ENCODE measurements around the gene VEGFB. TPM values are rescaled to one million over a fixed set of nuclear protein-coding genes. Genes with fewer than 3 reads are reported as not detected.

VEGFB gene
- total and polyA plus RNA-seq, 2 of the 4 experiments (the other 2 are of a cell fraction), result 3.0 to 25.1 TPM

DNA sequence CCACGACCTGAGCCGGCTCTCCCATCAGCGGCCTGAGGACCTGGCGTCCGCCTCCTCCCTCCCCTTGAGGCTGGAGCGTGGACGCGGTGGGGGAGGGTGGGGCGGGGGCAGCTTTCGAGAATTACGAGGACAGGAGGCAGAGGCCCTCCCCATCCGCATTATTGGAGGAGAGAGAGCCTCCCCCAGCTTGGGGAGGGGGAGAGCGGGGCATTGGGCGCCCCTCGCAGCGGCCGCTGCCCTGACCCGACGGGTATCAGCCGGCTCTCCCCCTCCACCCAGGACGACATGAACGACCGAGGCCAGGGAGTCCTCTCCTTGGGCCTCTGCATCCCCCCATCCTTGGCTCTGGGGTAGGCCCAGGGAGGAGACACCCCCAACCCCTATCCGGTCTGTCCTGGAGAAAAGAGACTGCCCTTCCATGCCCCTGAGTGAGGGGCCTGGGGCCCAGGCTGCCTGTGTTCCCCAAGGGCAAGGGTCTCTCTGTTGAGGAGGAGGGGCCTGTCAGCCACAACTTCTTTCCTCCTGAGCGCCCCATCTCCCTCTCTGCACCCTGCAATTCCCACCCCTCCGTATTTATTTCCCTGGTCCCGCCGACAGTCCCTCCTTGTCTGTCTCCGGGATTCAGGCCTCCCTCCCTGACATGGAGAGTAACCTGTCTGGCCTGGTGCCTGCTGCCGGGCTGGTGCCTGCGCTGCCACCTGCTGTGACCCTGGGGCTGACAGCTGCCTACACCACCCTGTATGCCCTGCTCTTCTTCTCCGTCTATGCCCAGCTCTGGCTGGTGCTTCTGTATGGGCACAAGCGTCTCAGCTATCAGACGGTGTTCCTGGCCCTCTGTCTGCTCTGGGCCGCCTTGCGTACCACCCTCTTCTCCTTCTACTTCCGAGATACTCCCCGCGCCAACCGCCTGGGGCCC is 51.8 kb downstream of the VEGFB start:
- Histone ChIP-seq H3K27ac (ENCODE audit: insufficient read depth, low read length) (peak overlapping the region; percentile 47), H3K36me3 (ENCODE audit: control insufficient read depth, insufficient read depth, low read length) (peaks cover 6% of the 10 kb centered on the region; the same call in 1 of the 2 replicates), H2AK5ac (ENCODE audit: low read depth, low read length) (peak overlapping the region; percentile 95), H2BK20ac (ENCODE audit: low read depth, low read length) (no peak overlapping the region), H4K91ac (ENCODE audit: insufficient read depth, low read depth, low read length) (peak overlapping the region; percentile 32; the same call in 1 of the 2 replicates), H4K20me1 (ENCODE audit: insufficient read depth, low read length) (peaks cover 5% of the 10 kb centered on the region; the same call in 1 of the 2 replicates), H3K9ac (ENCODE audit: low read depth, low read length) (peak overlapping the region; percentile 75), H3K27me3 (ENCODE audit: control insufficient read depth, insufficient read depth, low read length) (peaks cover 11% of the 10 kb centered on the region), H3K9me3 (ENCODE audit: control insufficient read depth, insufficient read depth, low read length) (no peaks in the 10 kb centered on the region), H3K23ac (ENCODE audit: low read depth, low read length) (peak overlapping the region; percentile 87; the same call in 1 of the 2 replicates), H3K9me1 (ENCODE audit: insufficient read depth, low read length) (peaks cover 5% of the 10 kb centered on the region; the same call in 1 of the 2 replicates), H3K4me1 (ENCODE audit: control insufficient read depth, insufficient read depth, low read length) (peaks cover 8% of the 10 kb centered on the region), H3K56ac (ENCODE audit: extremely low read depth, insufficient read depth, low read length) (no peak overlapping the region; the same call in 1 of the 2 replicates), H3K4ac (ENCODE audit: low read depth, low read length) (peak overlapping the region; percentile 81), H4K5ac (ENCODE audit: low read depth, low read length) (peak overlapping the region; percentile 37), H3K79me1 (ENCODE audit: low read depth in 1 of 2, low read length in 2 of 2) (peaks cover 15 to 39% of the 10 kb centered on the region in 2 experiments), H2BK5ac (ENCODE audit: low read depth, low read length, poor library complexity, severe bottlenecking) (peak overlapping the region; percentile 11), H3K4me2 (ENCODE audit: low read depth, low read length) (peak overlapping the region; percentile 82), H2AK9ac (replicated peaks; ENCODE audit: low read depth, low read length, poor library complexity) (peak overlapping the region; percentile 99), H3K14ac (replicated peaks; ENCODE audit: low read depth, low read length) (peak overlapping the region; percentile 86), H3K18ac (ENCODE audit: low read depth, low read length) (no peak overlapping the region), H2BK120ac (ENCODE audit: low read depth, low read length) (no peak overlapping the region), H2BK15ac (ENCODE audit: low read depth, low read length) (no peak overlapping the region), H4K8ac (ENCODE audit: low read depth in 2 of 2, low read length in 2 of 2) (peak overlapping the region; percentile 91 to 92; a peak in 3 of 4 replicates), H3K4me3 (ENCODE audit: insufficient read depth, low read depth, low read length) (peak overlapping the region; percentile 71), H2AFZ (replicated peaks; ENCODE audit: low read length, poor library complexity) (peak overlapping the region; percentile 93)
- in situ Hi-C loops (cut with MboI; ENCODE audit: low sequenced_read_pairs) (no loop called here), intact Hi-C loops (cut with micrococcal nuclease) (loop anchor here (1.0 kb wide), 1 partner anchor 34 kb away; no protein-coding TSS in a partner anchor), dilution Hi-C loops (cut with HindIII; ENCODE audit: low sequenced_read_pairs, unreplicated experiment) (no loop called here)
- BruUV-seq (replicated peaks), result no TSS peak
- ChIA-PET CTCF (interaction anchor here (0.6 kb wide), 1 partner anchor 15 kb away, joined by 3 read pairs; no protein-coding TSS in a partner anchor), POLR2A (ENCODE audit: unreplicated experiment) (no interaction called here)
- no peak for DNase-seq
- ATAC-seq (ENCODE audit: low read depth), result peak; percentile 0
- 60% methylated on average over 15 of the region's 40 CpGs; no CpG with 5 or more reads in 1 of the 2 experiments for WGBS, 2 experiments (ENCODE audit: extremely low coverage in 2 of 2, insufficient read length in 1 of 2)
- TF ChIP-seq NFE2L2 (IDR thresholded peaks at IDR 0.05; ENCODE audit: low read depth, low read length) (no peak), MAZ (IDR thresholded peaks at IDR 0.05; ENCODE audit: borderline replicate concordance, low read depth, low read length) (no peak; the same call in 1 of the 2 replicates), CHD1 (IDR thresholded peaks at IDR 0.05; ENCODE audit: low read depth, low read length) (no peak), BHLHE40 (IDR thresholded peaks at IDR 0.05; ENCODE audit: low read depth, low read length) (no peak), RFX5 (IDR thresholded peaks at IDR 0.05; ENCODE audit: low read depth, low read length) (no peak), CEBPB (IDR thresholded peaks at IDR 0.05; ENCODE audit: low read depth, low read length) (no peak), RCOR1 (IDR thresholded peaks at IDR 0.05; ENCODE audit: insufficient replicate concordance, low read length) (no peak), FOS (IDR thresholded peaks at IDR 0.05; ENCODE audit: low read depth, low read length) (no peak), MAFK (IDR thresholded peaks at IDR 0.05; ENCODE audit: low read depth, low read length) (no peak), POLR2A (IDR thresholded peaks at IDR 0.05; ENCODE audit: low read depth, low read length) (no peak)
- TF ChIP-seq, protein P1, sequence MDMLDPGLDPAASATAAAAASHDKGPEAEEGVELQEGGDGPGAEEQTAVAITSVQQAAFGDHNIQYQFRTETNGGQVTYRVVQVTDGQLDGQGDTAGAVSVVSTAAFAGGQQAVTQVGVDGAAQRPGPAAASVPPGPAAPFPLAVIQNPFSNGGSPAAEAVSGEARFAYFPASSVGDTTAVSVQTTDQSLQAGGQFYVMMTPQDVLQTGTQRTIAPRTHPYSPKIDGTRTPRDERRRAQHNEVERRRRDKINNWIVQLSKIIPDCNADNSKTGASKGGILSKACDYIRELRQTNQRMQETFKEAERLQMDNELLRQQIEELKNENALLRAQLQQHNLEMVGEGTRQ (IDR thresholded peaks at IDR 0.05; ENCODE audit: low read depth, low read length), result no peak
- TF ChIP-seq, protein P2, sequence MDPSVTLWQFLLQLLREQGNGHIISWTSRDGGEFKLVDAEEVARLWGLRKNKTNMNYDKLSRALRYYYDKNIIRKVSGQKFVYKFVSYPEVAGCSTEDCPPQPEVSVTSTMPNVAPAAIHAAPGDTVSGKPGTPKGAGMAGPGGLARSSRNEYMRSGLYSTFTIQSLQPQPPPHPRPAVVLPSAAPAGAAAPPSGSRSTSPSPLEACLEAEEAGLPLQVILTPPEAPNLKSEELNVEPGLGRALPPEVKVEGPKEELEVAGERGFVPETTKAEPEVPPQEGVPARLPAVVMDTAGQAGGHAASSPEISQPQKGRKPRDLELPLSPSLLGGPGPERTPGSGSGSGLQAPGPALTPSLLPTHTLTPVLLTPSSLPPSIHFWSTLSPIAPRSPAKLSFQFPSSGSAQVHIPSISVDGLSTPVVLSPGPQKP (IDR thresholded peaks at IDR 0.05; ENCODE audit: borderline replicate concordance, low read depth, low read length), result no peak
- TF ChIP-seq, protein P3, sequence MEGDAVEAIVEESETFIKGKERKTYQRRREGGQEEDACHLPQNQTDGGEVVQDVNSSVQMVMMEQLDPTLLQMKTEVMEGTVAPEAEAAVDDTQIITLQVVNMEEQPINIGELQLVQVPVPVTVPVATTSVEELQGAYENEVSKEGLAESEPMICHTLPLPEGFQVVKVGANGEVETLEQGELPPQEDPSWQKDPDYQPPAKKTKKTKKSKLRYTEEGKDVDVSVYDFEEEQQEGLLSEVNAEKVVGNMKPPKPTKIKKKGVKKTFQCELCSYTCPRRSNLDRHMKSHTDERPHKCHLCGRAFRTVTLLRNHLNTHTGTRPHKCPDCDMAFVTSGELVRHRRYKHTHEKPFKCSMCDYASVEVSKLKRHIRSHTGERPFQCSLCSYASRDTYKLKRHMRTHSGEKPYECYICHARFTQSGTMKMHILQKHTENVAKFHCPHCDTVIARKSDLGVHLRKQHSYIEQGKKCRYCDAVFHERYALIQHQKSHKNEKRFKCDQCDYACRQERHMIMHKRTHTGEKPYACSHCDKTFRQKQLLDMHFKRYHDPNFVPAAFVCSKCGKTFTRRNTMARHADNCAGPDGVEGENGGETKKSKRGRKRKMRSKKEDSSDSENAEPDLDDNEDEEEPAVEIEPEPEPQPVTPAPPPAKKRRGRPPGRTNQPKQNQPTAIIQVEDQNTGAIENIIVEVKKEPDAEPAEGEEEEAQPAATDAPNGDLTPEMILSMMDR (conservative IDR thresholded peaks at IDR 0.05; ENCODE audit: low read depth, low read length), result no peak; the same call in 1 of the 2 replicates
